HFFc6 (cell line): ENCODE results near the gene SLC45A1. TPM values are rescaled to one million over a fixed set of nuclear protein-coding genes. Genes with fewer than 3 reads are reported as not detected.
"Not testable (repeated sequence)": the region's sequence is repeated elsewhere in the genome, so short reads cannot be mapped to it uniquely, and the experiment has no call there.

Experiments used
- DNase-seq: peaks from one replicate; pipeline ENCODE4 v3.0.0-alpha.2; 2018
- H3K27ac Mint-ChIP-seq: 2 replicates; pipeline ENCODE4 v1.8.0; 2020; ENCODE audit warnings: mild to moderate bottlenecking, mixed read lengths
- H3K27me3 Mint-ChIP-seq: 2 replicates; pipeline ENCODE4 v1.8.0; 2021; ENCODE audit warnings: mild to moderate bottlenecking, moderate library complexity, mixed read lengths; ENCODE audit not compliant: insufficient read depth
- H3K36me3 Mint-ChIP-seq: 2 replicates; pipeline ENCODE4 v1.8.0; 2021; ENCODE audit warnings: low read depth, mixed read lengths
- H3K4me1 Mint-ChIP-seq: 2 replicates; pipeline ENCODE4 v1.8.0; 2020; ENCODE audit warnings: low read depth, mixed read lengths
- H3K4me3 Mint-ChIP-seq: 2 replicates; pipeline ENCODE4 v1.8.0; 2020; ENCODE audit warnings: mild to moderate bottlenecking, moderate library complexity, mixed read lengths
- H3K9me3 Mint-ChIP-seq: 2 replicates; pipeline ENCODE4 v1.8.0; 2020; ENCODE audit warnings: mild to moderate bottlenecking, mixed read lengths
- CTCF ChIP-seq: fragments of 200-600 bp; sonication (generic); IDR thresholded peaks from 2 replicates; pipeline ENCODE4 v1.5.0; 2021; ENCODE audit warnings: antibody characterized with exemption, mild to moderate bottlenecking
- total RNA-seq, 6 experiments: library from RNA; stranded (reverse); fragmentation: NEBNext Ultra II Directional; extraction: Animal tissue kit (Norgen Biotek cat#: 25700); gene quantifications; 2 replicates in 1 of 6; 3 replicates in 5 of 6; pipeline ENCODE4 v1.2.3, GENCODE V29; 2021

SLC45A1 gene
- total RNA-seq, 6 experiments from 2014 or later, result 1.3 to 2.0 (median 1.6) TPM

GRCh38 chr1:8378981-8379470 is 61.1 kb downstream of the SLC45A1 start:
- Mint-ChIP-seq H3K27me3 (peaks cover 3% of the 10 kb centered on the region; the same call in 1 of the 2 replicates), H3K27ac (peak overlapping the region; percentile 38; the same call in 1 of the 2 replicates), H3K4me3 (no peak overlapping the region), H3K4me1 (peaks cover 39% of the 10 kb centered on the region), H3K36me3 (peaks cover 9% of the 10 kb centered on the region), H3K9me3 (no peaks in the 10 kb centered on the region)
- no peak for DNase-seq
- TF ChIP-seq CTCF, result no peak

GRCh38 chr1:8379513-8380186 is 61.7 kb downstream of the SLC45A1 start:
- peaks cover 3% of the 10 kb centered on the region; the same call in 1 of the 2 replicates for H3K27me3 Mint-ChIP-seq
- peaks cover 10% of the 10 kb centered on the region for H3K36me3 Mint-ChIP-seq
- H3K4me3 Mint-ChIP-seq, result no peak overlapping the region
- H3K4me1 Mint-ChIP-seq, result peaks cover 39% of the 10 kb centered on the region
- DNase-seq, result no peak
- TF ChIP-seq CTCF, result no peak
- no peak overlapping the region for H3K27ac Mint-ChIP-seq
- H3K9me3 Mint-ChIP-seq, result no peaks in the 10 kb centered on the region

- DNase-seq, H3K9me3 Mint-ChIP-seq, H3K4me3 Mint-ChIP-seq, H3K27ac Mint-ChIP-seq, H3K27me3 Mint-ChIP-seq: not testable (repeated sequence)
- Mint-ChIP-seq H3K4me1 (peaks cover 40% of the 10 kb centered on the region), H3K36me3 (peaks cover 12% of the 10 kb centered on the region)
Measured at GRCh38 chr1:8380310-8380709, 62.4 kb downstream of the SLC45A1 start.

GRCh38 chr1:8381618-8382017 is 63.7 kb downstream of the SLC45A1 start:
- Mint-ChIP-seq H3K4me1 (peaks cover 48% of the 10 kb centered on the region), H3K27ac (no peak overlapping the region), H3K27me3 (peaks cover 3% of the 10 kb centered on the region; the same call in 1 of the 2 replicates), H3K36me3 (peaks cover 12% of the 10 kb centered on the region), H3K4me3 (no peak overlapping the region), H3K9me3 (no peaks in the 10 kb centered on the region)
- TF ChIP-seq CTCF, result no peak
- DNase-seq, result no peak

GRCh38 chr1:8382051-8382505 is 64.2 kb downstream of the SLC45A1 start:
- Mint-ChIP-seq H3K36me3 (peaks cover 12% of the 10 kb centered on the region), H3K27ac (no peak overlapping the region), H3K4me1 (peaks cover 51% of the 10 kb centered on the region), H3K9me3 (no peaks in the 10 kb centered on the region), H3K27me3 (peaks cover 3% of the 10 kb centered on the region; the same call in 1 of the 2 replicates), H3K4me3 (no peak overlapping the region)
- TF ChIP-seq CTCF, result no peak
- no peak for DNase-seq
